Fibroblast of mammary gland (primary cell): ENCODE results near the gene CHD6.

Experiments
- DNase-seq: peaks from one replicate; pipeline ENCODE4 v3.0.0-alpha.2; 2010; ENCODE audit warnings: low read depth
- H3K4me3 ChIP-seq: 2 replicates; pipeline ENCODE4 v1.5.1; 2011; ENCODE audit warnings: low read depth, mild to moderate bottlenecking, low read length, moderate library complexity; ENCODE audit not compliant: control insufficient read depth
- CTCF ChIP-seq: conservative IDR thresholded peaks from 2 replicates; pipeline ENCODE4 v1.5.1; 2011; ENCODE audit warnings: low read depth, low read length, inconsistent platforms; ENCODE audit not compliant: control insufficient read depth, insufficient read depth

CHD6 gene

GRCh38 chr20:41353530-41353929 lies 264.6 kb downstream of the CHD6 start:
- no peak overlapping the region for H3K4me3 ChIP-seq
- TF ChIP-seq CTCF, result no peak
- DNase-seq, result no peak

GRCh38 chr20:41352666-41353065 lies 265.5 kb downstream of the CHD6 start:
- no peak for TF ChIP-seq CTCF
- no peak overlapping the region for H3K4me3 ChIP-seq
- no peak for DNase-seq

- DNase-seq, result no peak
- TF ChIP-seq CTCF, result no peak
- H3K4me3 ChIP-seq, result no peak overlapping the region
Measured at GRCh38 chr20:41352106-41352505, 266.1 kb downstream of the CHD6 start.
